CD8-positive, alpha-beta memory T cell (primary cell): ENCODE results near the gene CEP164. TPM values are rescaled to one million over a fixed set of nuclear protein-coding genes. Genes with fewer than 3 reads are reported as not detected.

Source experiments
- CTCF ChIA-PET: fragments of 350-600 bp; sonication (Branson Sonifier 250); formaldehyde crosslinking; loops from one replicate; lab custom pipeline; 2021; ENCODE audit warnings: antibody characterized with exemption; lab: Charles Lee
- POLR2A ChIA-PET: fragments of 350-600 bp; sonication (Branson Sonifier 250); formaldehyde crosslinking; loops from one replicate; lab custom pipeline; 2021; ENCODE audit warnings: antibody characterized with exemption; lab: Charles Lee
- DNase-seq, 5 donors: peaks; one replicate each; pipeline versions ENCODE4 v3.0.0 to v3.0.0-alpha.2; 2020 to 2022; ENCODE audit warnings: mixed read lengths in 1 of 5
- H3K27ac ChIP-seq: one replicate; pipeline ENCODE4 v1.7.0; 2013; ENCODE audit warnings: low read depth, mild to moderate bottlenecking, low read length, moderate library complexity
- H3K27me3 ChIP-seq: 2 replicates; pipeline ENCODE4 v1.7.0; 2013; ENCODE audit warnings: low read length, mild to moderate bottlenecking; ENCODE audit not compliant: insufficient read depth, poor library complexity, severe bottlenecking
- H3K36me3 ChIP-seq: 2 replicates; pipeline ENCODE4 v1.7.0; 2013; ENCODE audit warnings: mild to moderate bottlenecking, low read length, moderate library complexity; ENCODE audit not compliant: insufficient read depth
- H3K4me1 ChIP-seq: 2 replicates; pipeline ENCODE4 v1.7.0; 2013; ENCODE audit warnings: mild to moderate bottlenecking, low read length, moderate library complexity; ENCODE audit not compliant: insufficient read depth
- H3K4me3 ChIP-seq: 2 replicates; pipeline ENCODE4 v1.7.0; 2013; ENCODE audit warnings: mild to moderate bottlenecking, low read length
- H3K9me3 ChIP-seq: 2 replicates; pipeline ENCODE4 v1.7.0; 2013; ENCODE audit warnings: mild to moderate bottlenecking, low read length
- H3K27ac Mint-ChIP-seq, 8 donors: one replicate each; pipeline ENCODE4 v1.8.0; 2020 to 2021; ENCODE audit warnings: mixed read lengths in 8 of 8, mild to moderate bottlenecking in 6 of 8, inconsistent platforms in 3 of 8, moderate library complexity in 3 of 8
- H3K27me3 Mint-ChIP-seq, 2 donors: one replicate each; pipeline ENCODE4 v1.8.0; 2020 to 2021; ENCODE audit warnings: mixed read lengths in 2 of 2, mild to moderate bottlenecking in 1 of 2, moderate library complexity in 1 of 2
- H3K36me3 Mint-ChIP-seq, 3 donors: one replicate each; pipeline ENCODE4 v1.8.0; 2020 to 2021; ENCODE audit warnings: mixed read lengths in 3 of 3, inconsistent platforms in 1 of 3, mild to moderate bottlenecking in 1 of 3
- H3K4me1 Mint-ChIP-seq, 3 donors: one replicate each; pipeline ENCODE4 v1.8.0; 2020 to 2021; ENCODE audit warnings: mixed read lengths in 3 of 3, inconsistent platforms in 1 of 3, mild to moderate bottlenecking in 1 of 3
- H3K4me3 Mint-ChIP-seq, 7 donors: one replicate each; pipeline ENCODE4 v1.8.0; 2020 to 2021; ENCODE audit warnings: mixed read lengths in 7 of 7, mild to moderate bottlenecking in 6 of 7, moderate library complexity in 4 of 7, inconsistent platforms in 2 of 7
- H3K9me3 Mint-ChIP-seq, 5 donors: one replicate each; pipeline ENCODE4 v1.8.0; 2020 to 2022; ENCODE audit warnings: mixed read lengths in 5 of 5, mild to moderate bottlenecking in 3 of 5, moderate library complexity in 2 of 5, inconsistent platforms in 1 of 5
- polyA plus RNA-seq: library from polyadenylated mRNA; unstranded; fragments of 300-500 nt; fragmentation: Illumina TruSeq; gene quantifications from one replicate; pipeline ENCODE4 v1.2.3, GENCODE V29; 2021
- total RNA-seq, 2 experiments: library from RNA; stranded (reverse); gene quantifications; one replicate each; pipeline ENCODE4 v1.2.3, GENCODE V29; 2021

CEP164 gene
- total and polyA plus RNA-seq, 3 experiments from 2014 or later: 25.7 to 40.5 (median 34.6) TPM

- H3K27me3 Mint-ChIP-seq: peaks cover 12 to 38% of the 10 kb centered on the region in 2 donors
- DNase-seq: no peak
- POLR2A ChIA-PET: no interaction called here
These were observed 115.9 kb downstream of the CEP164 start for GRCh38 chr11:117443266-117444186.

GRCh38 chr11:117444256-117444655 is 116.6 kb downstream of the CEP164 start:
- ChIA-PET CTCF (interaction anchor here (1.2 kb wide), 1 partner anchor 18 kb away, joined by 3 read pairs; no protein-coding TSS in a partner anchor), POLR2A (no interaction called here)
- H3K4me3 ChIP-seq: no peak overlapping the region
- Mint-ChIP-seq H3K27me3 (peaks cover 12 to 38% of the 10 kb centered on the region in 2 donors), H3K36me3 (no peaks in the 10 kb centered on the region), H3K9me3 (peaks cover 0 to 4% (median 0%) of the 10 kb centered on the region in 5 donors), H3K27ac (no peak overlapping the region), H3K4me1 (no peaks in the 10 kb centered on the region), H3K4me3 (no peak overlapping the region)
- no peaks in the 10 kb centered on the region for H3K36me3 ChIP-seq
- no peaks in the 10 kb centered on the region for H3K27me3 ChIP-seq
- no peak overlapping the region for H3K27ac ChIP-seq
- H3K4me1 ChIP-seq: no peaks in the 10 kb centered on the region
- no peak for DNase-seq
- H3K9me3 ChIP-seq: no peaks in the 10 kb centered on the region

More at GRCh38 chr11:117443266-117444186, 115.9 kb downstream of the CEP164 start:
- Histone ChIP-seq H3K9me3 (no peaks in the 10 kb centered on the region), H3K27ac (no peak overlapping the region), H3K27me3 (no peaks in the 10 kb centered on the region), H3K36me3 (no peaks in the 10 kb centered on the region), H3K4me1 (no peaks in the 10 kb centered on the region), H3K4me3 (no peak overlapping the region)
- Mint-ChIP-seq H3K36me3 (no peaks in the 10 kb centered on the region), H3K4me3 (no peak overlapping the region), H3K27ac (no peak overlapping the region), H3K9me3 (peaks cover 0 to 1% (median 0%) of the 10 kb centered on the region in 5 donors), H3K4me1 (no peaks in the 10 kb centered on the region)
- CTCF ChIA-PET: interaction anchor here (1.2 kb wide), 1 partner anchor 17 kb away, joined by 3 read pairs; no protein-coding TSS in a partner anchor

- Histone ChIP-seq H3K4me3 (no peak overlapping the region), H3K27me3 (no peaks in the 10 kb centered on the region), H3K36me3 (no peaks in the 10 kb centered on the region), H3K27ac (no peak overlapping the region), H3K9me3 (no peaks in the 10 kb centered on the region), H3K4me1 (no peaks in the 10 kb centered on the region)
- no peak overlapping the region for H3K27ac Mint-ChIP-seq
- H3K9me3 Mint-ChIP-seq: peaks cover 0 to 5% (median 0%) of the 10 kb centered on the region in 5 donors
- DNase-seq: no peak
- no peaks in the 10 kb centered on the region for H3K4me1 Mint-ChIP-seq
- no peaks in the 10 kb centered on the region for H3K36me3 Mint-ChIP-seq
- peaks cover 12 to 37% of the 10 kb centered on the region in 2 donors for H3K27me3 Mint-ChIP-seq
- CTCF ChIA-PET: interaction anchor here (1.0 kb wide), 1 partner anchor 19 kb away, joined by 4 read pairs; no protein-coding TSS in a partner anchor
- POLR2A ChIA-PET: no interaction called here
- H3K4me3 Mint-ChIP-seq: no peak overlapping the region
These were observed 117.3 kb downstream of the CEP164 start for GRCh38 chr11:117444711-117445658.

- peak in 1 of 5 donors; percentile 22 for DNase-seq
- Mint-ChIP-seq H3K27ac (peak overlapping the region in 1 of 8 donors; percentile 41), H3K4me1 (no peaks in the 10 kb centered on the region), H3K4me3 (no peak overlapping the region), H3K36me3 (peaks cover 0 to 11% (median 3%) of the 10 kb centered on the region in 3 donors), H3K9me3 (peaks cover 3 to 16% (median 8%) of the 10 kb centered on the region in 5 donors), H3K27me3 (peaks cover 10 to 27% of the 10 kb centered on the region in 2 donors)
- no peak overlapping the region for H3K27ac ChIP-seq
- H3K36me3 ChIP-seq: no peaks in the 10 kb centered on the region
- no peaks in the 10 kb centered on the region for H3K4me1 ChIP-seq
- no peak overlapping the region for H3K4me3 ChIP-seq
- H3K27me3 ChIP-seq: no peaks in the 10 kb centered on the region
- no peaks in the 10 kb centered on the region for H3K9me3 ChIP-seq
- ChIA-PET CTCF (no interaction called here), POLR2A (no interaction called here)
These were observed 121.5 kb downstream of the CEP164 start for GRCh38 chr11:117449111-117449693.

GRCh38 chr11:117453886-117454563 is 126.4 kb downstream of the CEP164 start:
- Histone ChIP-seq H3K27ac (no peak overlapping the region), H3K4me1 (no peaks in the 10 kb centered on the region), H3K9me3 (no peaks in the 10 kb centered on the region), H3K36me3 (no peaks in the 10 kb centered on the region), H3K4me3 (no peak overlapping the region), H3K27me3 (no peaks in the 10 kb centered on the region)
- ChIA-PET POLR2A (no interaction called here), CTCF (no interaction called here)
- H3K36me3 Mint-ChIP-seq: peaks cover 0 to 16% (median 5%) of the 10 kb centered on the region in 3 donors
- peaks cover 8 to 23% (median 12%) of the 10 kb centered on the region in 5 donors for H3K9me3 Mint-ChIP-seq
- H3K4me1 Mint-ChIP-seq: no peaks in the 10 kb centered on the region
- H3K27ac Mint-ChIP-seq: peak overlapping the region in 1 of 8 donors; percentile 16
- H3K27me3 Mint-ChIP-seq: peaks cover 12 to 15% of the 10 kb centered on the region in 2 donors
- H3K4me3 Mint-ChIP-seq: no peak overlapping the region
- DNase-seq: no peak

GRCh38 chr11:117454564-117454917 is 126.9 kb downstream of the CEP164 start:
- Mint-ChIP-seq H3K27ac (no peak overlapping the region), H3K9me3 (peaks cover 8 to 23% (median 12%) of the 10 kb centered on the region in 5 donors), H3K4me1 (no peaks in the 10 kb centered on the region), H3K36me3 (peaks cover 0 to 16% (median 5%) of the 10 kb centered on the region in 3 donors), H3K27me3 (peaks cover 14 to 15% of the 10 kb centered on the region in 2 donors), H3K4me3 (no peak overlapping the region)
- DNase-seq: no peak
- H3K4me3 ChIP-seq: no peak overlapping the region
- H3K4me1 ChIP-seq: no peaks in the 10 kb centered on the region
- H3K36me3 ChIP-seq: no peaks in the 10 kb centered on the region
- no peak overlapping the region for H3K27ac ChIP-seq
- POLR2A ChIA-PET: no interaction called here
- no peaks in the 10 kb centered on the region for H3K9me3 ChIP-seq
- H3K27me3 ChIP-seq: no peaks in the 10 kb centered on the region
- CTCF ChIA-PET: no interaction called here

- H3K36me3 ChIP-seq: no peaks in the 10 kb centered on the region
- no peaks in the 10 kb centered on the region for H3K9me3 ChIP-seq
- Mint-ChIP-seq H3K4me1 (no peaks in the 10 kb centered on the region), H3K4me3 (no peak overlapping the region), H3K27ac (peak overlapping the region in 2 of 8 donors; percentile 15 to 23), H3K27me3 (peaks cover 14 to 19% of the 10 kb centered on the region in 2 donors), H3K36me3 (peaks cover 0 to 14% (median 5%) of the 10 kb centered on the region in 3 donors), H3K9me3 (peaks cover 8 to 21% (median 12%) of the 10 kb centered on the region in 5 donors)
- H3K4me3 ChIP-seq: no peak overlapping the region
- no peaks in the 10 kb centered on the region for H3K27me3 ChIP-seq
- no peaks in the 10 kb centered on the region for H3K4me1 ChIP-seq
- POLR2A ChIA-PET: no interaction called here
- DNase-seq: no peak
- CTCF ChIA-PET: interaction anchor here (0.6 to 1.6 kb wide), 2 partner anchors 30 to 470 kb away, joined by 3 to 4 read pairs; no protein-coding TSS in a partner anchor
- no peak overlapping the region for H3K27ac ChIP-seq
These were observed 128.5 kb downstream of the CEP164 start for GRCh38 chr11:117456027-117456720.
